Lung (tissue), 12 donors: Measurements from ENCODE around the gene TMOD2. TPM values are rescaled to one million over a fixed set of nuclear protein-coding genes. Genes with fewer than 3 reads are reported as not detected.

Experiments
- ATAC-seq: fragments of 200-7000 bp; cut with Tn5 transposase; one replicate; pipeline ENCODE4 v1.9.1; 2020; ENCODE audit warnings: moderate number of reproducible peaks; ENCODE audit not compliant: insufficient read depth, low FRiP score
- DNase-seq, 3 donors: peaks; one replicate each; pipeline ENCODE4 v3.0.0-alpha.2; 2013 to 2017
- H3K27ac ChIP-seq, 2 donors: one replicate each; pipeline ENCODE4 v1.5.1; 2013; ENCODE audit warnings: mild to moderate bottlenecking in 2 of 2, moderate library complexity in 2 of 2, control low read depth in 1 of 2, inconsistent platforms in 1 of 2, low read depth in 1 of 2, low read length in 1 of 2
- H3K27me3 ChIP-seq, 3 donors: one replicate each; pipeline ENCODE4 v1.5.1; 2013; ENCODE audit warnings: low read length in 2 of 3; ENCODE audit not compliant: control insufficient read depth in 3 of 3, insufficient read depth in 3 of 3
- H3K36me3 ChIP-seq, 4 donors: one replicate each; pipeline ENCODE4 v1.5.1; 2013; ENCODE audit warnings: low read length in 4 of 4, mild to moderate bottlenecking in 1 of 4, moderate library complexity in 1 of 4; ENCODE audit not compliant: control insufficient read depth in 4 of 4, insufficient read depth in 4 of 4
- H3K4me1 ChIP-seq, 5 donors: one replicate each; pipeline ENCODE4 v1.5.1; 2013; ENCODE audit warnings: low read length in 5 of 5, mild to moderate bottlenecking in 2 of 5, moderate library complexity in 1 of 5; ENCODE audit not compliant: control insufficient read depth in 5 of 5, insufficient read depth in 5 of 5
- H3K4me3 ChIP-seq: one replicate; pipeline ENCODE4 v1.5.1; 2013; ENCODE audit warnings: mild to moderate bottlenecking, control low read depth, moderate library complexity
- H3K9ac ChIP-seq, 2 donors: one replicate each; pipeline ENCODE4 v1.5.1; 2013; ENCODE audit warnings: low read length in 2 of 2, control low read depth in 1 of 2; ENCODE audit not compliant: insufficient read depth in 1 of 2
- H3K9me3 ChIP-seq, 4 donors: one replicate each; pipeline ENCODE4 v1.5.1; 2013; ENCODE audit warnings: low read length in 3 of 4, mild to moderate bottlenecking in 1 of 4, moderate library complexity in 1 of 4; ENCODE audit not compliant: control insufficient read depth in 4 of 4, insufficient read depth in 3 of 4
- CTCF ChIP-seq: IDR thresholded peaks from 2 replicates; pipeline ENCODE4 v1.5.1; 2012; ENCODE audit warnings: mild to moderate bottlenecking; ENCODE audit errors: control extremely low read depth, extremely low read depth
- WGBS, 2 donors: extraction: QIAGEN DNeasy Blood & Tissue Kit; methylation state at CpG; one replicate each; pipeline ENCODE4 v1.1.7; 2013; 5-methylcytosine and 5-hydroxymethylcytosine counted together
- polyA plus RNA-seq, 2 donors: library from polyadenylated mRNA; stranded (reverse); fragments of 200-250 nt; gene quantifications; one replicate each; pipeline ENCODE4 v1.2.1, GENCODE V29; 2013
- total RNA-seq, 2 donors: library from RNA; depleted of rRNA in 1 of 2; stranded (reverse); fragments of >200 nt in 1 of 2; gene quantifications; one replicate each; pipeline ENCODE4 v1.2.1, GENCODE V29; 2014 to 2021
- donor health status: control.
- donor health status: control.
- donor health status: Bipolar disorder and iron deficiency.
- donor health status: healthy.
- donor health status: DM: yes; HTN: yes; CAD: no.

TMOD2 gene
- total and polyA plus RNA-seq, 4 donors, result 1.5 to 10.4 (median 5.8) TPM

- no peak for DNase-seq
- no peak overlapping the region for H3K27ac ChIP-seq
- no peaks in the 10 kb centered on the region for H3K36me3 ChIP-seq
- no peaks in the 10 kb centered on the region for H3K9me3 ChIP-seq
- no peak for TF ChIP-seq CTCF
- no peak for ATAC-seq
- H3K27me3 ChIP-seq, result peaks cover 0 to 54% (median 45%) of the 10 kb centered on the region in 3 donors
- WGBS, 2 donors, result 79 to 89% methylated on average over 4 of the region's 4 CpGs
- H3K4me3 ChIP-seq, result no peak overlapping the region
- H3K9ac ChIP-seq, result no peak overlapping the region
- peaks cover 0 to 10% (median 4%) of the 10 kb centered on the region in 5 donors for H3K4me1 ChIP-seq
Observed at GRCh38 chr15:51750186-51750585, 1.2 kb upstream of the TMOD2 start.

GRCh38 chr15:51751697-51752683 lies 593 bp downstream of the TMOD2 start:
- Histone ChIP-seq H3K4me1 (peaks cover 0 to 10% (median 4%) of the 10 kb centered on the region in 5 donors), H3K36me3 (no peaks in the 10 kb centered on the region), H3K4me3 (peak overlapping the region; percentile 92), H3K9ac (no peak overlapping the region), H3K27ac (peak overlapping the region; percentile 63 to 70), H3K9me3 (no peaks in the 10 kb centered on the region), H3K27me3 (peaks cover 0 to 57% (median 41%) of the 10 kb centered on the region in 3 donors)
- 4% methylated on average over 57 to 71 of the region's 71 CpGs for whole genome bisulfite sequencing, 2 donors
- no peak for TF ChIP-seq CTCF
- peak; percentile 20 for ATAC-seq
- DNase-seq, result peak in 2 of 3 donors; percentile 38 to 46

- Histone ChIP-seq H3K27me3 (peaks cover 0 to 57% (median 38%) of the 10 kb centered on the region in 3 donors), H3K36me3 (no peaks in the 10 kb centered on the region), H3K27ac (no peak overlapping the region), H3K4me1 (peaks cover 0 to 10% (median 4%) of the 10 kb centered on the region in 5 donors), H3K4me3 (no peak overlapping the region), H3K9ac (no peak overlapping the region), H3K9me3 (no peaks in the 10 kb centered on the region)
- DNase-seq (no peak), ATAC-seq (no peak)
- WGBS, 2 donors, result 38 to 59% methylated on average over 5 of the region's 5 CpGs
- no peak for TF ChIP-seq CTCF
Observed at GRCh38 chr15:51752888-51753287, 1.5 kb downstream of the TMOD2 start.
